Measurements from ENCODE around the gene IGSF21. TPM values are rescaled to one million over a fixed set of nuclear protein-coding genes. Genes with fewer than 3 reads are reported as not detected.

Gene IGSF21
- total RNA-seq, 2 experiments from 2014 or later, result not detected

- CTCF ChIA-PET, result no interaction called here
- H3K9me3 Mint-ChIP-seq, result no peaks in the 10 kb centered on the region
- DNase-seq, result no peak
- no peaks in the 10 kb centered on the region for H3K36me3 Mint-ChIP-seq (ENCODE audit: low read depth)
- H3K4me3 Mint-ChIP-seq, result no peak overlapping the region
- H3K4me1 Mint-ChIP-seq, result no peaks in the 10 kb centered on the region
- POLR2A ChIA-PET, result no interaction called here
- H3K27me3 Mint-ChIP-seq, result peaks cover 15% of the 10 kb centered on the region
- no peak overlapping the region for H3K27ac Mint-ChIP-seq
Measured at GRCh38 chr1:18174037-18174436, 66.4 kb downstream of the IGSF21 start.

- Mint-ChIP-seq H3K4me3 (no peak overlapping the region), H3K27me3 (peaks cover 15% of the 10 kb centered on the region), H3K27ac (no peak overlapping the region), H3K4me1 (no peaks in the 10 kb centered on the region), H3K9me3 (no peaks in the 10 kb centered on the region), H3K36me3 (ENCODE audit: low read depth) (no peaks in the 10 kb centered on the region)
- ChIA-PET CTCF (no interaction called here), POLR2A (no interaction called here)
- no peak for DNase-seq
Measured at GRCh38 chr1:18175051-18175450, 67.5 kb downstream of the IGSF21 start.

- DNase-seq, result no peak
- POLR2A ChIA-PET, result no interaction called here
- no peak overlapping the region for H3K27ac Mint-ChIP-seq
- peaks cover 15% of the 10 kb centered on the region for H3K27me3 Mint-ChIP-seq
- no peaks in the 10 kb centered on the region for H3K9me3 Mint-ChIP-seq
- CTCF ChIA-PET, result interaction anchor here (0.5 kb wide), 1 partner anchor 177 kb away, joined by 4 read pairs; no protein-coding TSS in a partner anchor
- no peak overlapping the region for H3K4me3 Mint-ChIP-seq
- no peaks in the 10 kb centered on the region for H3K36me3 Mint-ChIP-seq (ENCODE audit: low read depth)
- H3K4me1 Mint-ChIP-seq, result no peaks in the 10 kb centered on the region
Measured at GRCh38 chr1:18175530-18176377, 68.2 kb downstream of the IGSF21 start.

- Mint-ChIP-seq H3K4me3 (no peak overlapping the region), H3K4me1 (no peaks in the 10 kb centered on the region), H3K27ac (no peak overlapping the region), H3K36me3 (ENCODE audit: low read depth) (no peaks in the 10 kb centered on the region), H3K9me3 (no peaks in the 10 kb centered on the region), H3K27me3 (peaks cover 15% of the 10 kb centered on the region)
- ChIA-PET POLR2A (no interaction called here), CTCF (no interaction called here)
- DNase-seq, result no peak
Measured at GRCh38 chr1:18176619-18177018, 69.0 kb downstream of the IGSF21 start.

GRCh38 chr1:18178111-18178510 lies 70.5 kb downstream of the IGSF21 start:
- Mint-ChIP-seq H3K36me3 (ENCODE audit: low read depth) (no peaks in the 10 kb centered on the region), H3K9me3 (no peaks in the 10 kb centered on the region), H3K4me1 (no peaks in the 10 kb centered on the region), H3K4me3 (no peak overlapping the region), H3K27ac (no peak overlapping the region), H3K27me3 (peaks cover 15% of the 10 kb centered on the region)
- ChIA-PET CTCF (no interaction called here), POLR2A (no interaction called here)
- no peak for DNase-seq

GRCh38 chr1:18179009-18179408 lies 71.4 kb downstream of the IGSF21 start:
- CTCF ChIA-PET, result no interaction called here
- Mint-ChIP-seq H3K4me3 (no peak overlapping the region), H3K9me3 (no peaks in the 10 kb centered on the region), H3K36me3 (ENCODE audit: low read depth) (no peaks in the 10 kb centered on the region), H3K4me1 (no peaks in the 10 kb centered on the region), H3K27ac (no peak overlapping the region), H3K27me3 (peaks cover 15% of the 10 kb centered on the region)
- POLR2A ChIA-PET, result no interaction called here
- DNase-seq, result no peak

- Mint-ChIP-seq H3K27me3 (peaks cover 9% of the 10 kb centered on the region), H3K9me3 (no peaks in the 10 kb centered on the region)
- POLR2A ChIA-PET, result no interaction called here
Measured at GRCh38 chr1:18182398-18183160, 75.0 kb downstream of the IGSF21 start.

GRCh38 chr1:18183533-18183932 lies 75.9 kb downstream of the IGSF21 start:
- POLR2A ChIA-PET, result no interaction called here
- no peaks in the 10 kb centered on the region for H3K36me3 Mint-ChIP-seq (ENCODE audit: low read depth)

More at GRCh38 chr1:18182398-18183160, 75.0 kb downstream of the IGSF21 start:
- Mint-ChIP-seq H3K27ac (no peak overlapping the region), H3K4me1 (no peaks in the 10 kb centered on the region), H3K4me3 (no peak overlapping the region), H3K36me3 (ENCODE audit: low read depth) (no peaks in the 10 kb centered on the region)
- no peak for DNase-seq
- CTCF ChIA-PET, result no interaction called here

GRCh38 chr1:18187054-18187453 lies 79.5 kb downstream of the IGSF21 start:
- Mint-ChIP-seq H3K4me3 (no peak overlapping the region), H3K27me3 (no peaks in the 10 kb centered on the region), H3K4me1 (no peaks in the 10 kb centered on the region), H3K36me3 (ENCODE audit: low read depth) (no peaks in the 10 kb centered on the region), H3K27ac (no peak overlapping the region), H3K9me3 (no peaks in the 10 kb centered on the region)
- POLR2A ChIA-PET, result no interaction called here
- CTCF ChIA-PET, result no interaction called here
- DNase-seq, result no peak

More at GRCh38 chr1:18183533-18183932, 75.9 kb downstream of the IGSF21 start:
- Mint-ChIP-seq H3K4me3 (no peak overlapping the region), H3K9me3 (no peaks in the 10 kb centered on the region), H3K4me1 (no peaks in the 10 kb centered on the region), H3K27me3 (no peaks in the 10 kb centered on the region), H3K27ac (no peak overlapping the region)
- DNase-seq, result no peak
- CTCF ChIA-PET, result no interaction called here

- Mint-ChIP-seq H3K27ac (no peak overlapping the region), H3K27me3 (no peaks in the 10 kb centered on the region), H3K4me1 (no peaks in the 10 kb centered on the region), H3K4me3 (no peak overlapping the region), H3K9me3 (no peaks in the 10 kb centered on the region), H3K36me3 (ENCODE audit: low read depth) (no peaks in the 10 kb centered on the region)
- ChIA-PET POLR2A (no interaction called here), CTCF (no interaction called here)
- DNase-seq, result no peak
Measured at GRCh38 chr1:18188820-18189517, 81.4 kb downstream of the IGSF21 start.

GRCh38 chr1:18190598-18190997 lies 83.0 kb downstream of the IGSF21 start:
- POLR2A ChIA-PET, result no interaction called here
- H3K27ac Mint-ChIP-seq, result no peak overlapping the region

GRCh38 chr1:18191037-18191436 lies 83.4 kb downstream of the IGSF21 start:
- no peak for DNase-seq
- CTCF ChIA-PET, result no interaction called here
- no peaks in the 10 kb centered on the region for H3K9me3 Mint-ChIP-seq
- no peaks in the 10 kb centered on the region for H3K36me3 Mint-ChIP-seq (ENCODE audit: low read depth)
- POLR2A ChIA-PET, result no interaction called here
- no peaks in the 10 kb centered on the region for H3K4me1 Mint-ChIP-seq
- no peak overlapping the region for H3K27ac Mint-ChIP-seq
- no peak overlapping the region for H3K4me3 Mint-ChIP-seq
- peaks cover 6% of the 10 kb centered on the region for H3K27me3 Mint-ChIP-seq

More at GRCh38 chr1:18190598-18190997, 83.0 kb downstream of the IGSF21 start:
- CTCF ChIA-PET, result no interaction called here
- H3K9me3 Mint-ChIP-seq, result no peaks in the 10 kb centered on the region
- H3K36me3 Mint-ChIP-seq (ENCODE audit: low read depth), result no peaks in the 10 kb centered on the region
- DNase-seq, result no peak
- H3K4me1 Mint-ChIP-seq, result no peaks in the 10 kb centered on the region
- H3K27me3 Mint-ChIP-seq, result peaks cover 2% of the 10 kb centered on the region
- no peak overlapping the region for H3K4me3 Mint-ChIP-seq

GRCh38 chr1:18191481-18192155 lies 84.0 kb downstream of the IGSF21 start:
- no peak for DNase-seq
- H3K27ac Mint-ChIP-seq, result no peak overlapping the region
- H3K36me3 Mint-ChIP-seq (ENCODE audit: low read depth), result no peaks in the 10 kb centered on the region
- POLR2A ChIA-PET, result no interaction called here
- H3K4me1 Mint-ChIP-seq, result no peaks in the 10 kb centered on the region
- peaks cover 7% of the 10 kb centered on the region for H3K27me3 Mint-ChIP-seq
- no peak overlapping the region for H3K4me3 Mint-ChIP-seq
- H3K9me3 Mint-ChIP-seq, result no peaks in the 10 kb centered on the region
- CTCF ChIA-PET, result no interaction called here
